Transverse colon (tissue), 4 donors: ENCODE data around the gene GOT1. TPM values are rescaled to one million over a fixed set of nuclear protein-coding genes. Genes with fewer than 3 reads are reported as not detected.

Experiments
- DNase-seq: peaks from one replicate; pipeline ENCODE4 v3.0.0-alpha.2; 2019
- H3K27ac ChIP-seq, 4 donors: fragments of 200-600 bp; sonication (generic); 2 replicates each; pipeline ENCODE4 v1.5.1; 2016 to 2018; ENCODE audit warnings: inconsistent platforms in 4 of 4
- H3K27me3 ChIP-seq: fragments of 200-600 bp; sonication (generic); 2 replicates; pipeline ENCODE4 v1.5.1; 2017; ENCODE audit warnings: inconsistent platforms
- H3K36me3 ChIP-seq, 4 donors: fragments of 200-600 bp; sonication (generic); 2 replicates each; pipeline ENCODE4 v1.5.1; 2017 to 2019; ENCODE audit warnings: inconsistent platforms in 4 of 4
- H3K4me1 ChIP-seq, 4 donors: fragments of 200-600 bp; sonication (generic); 2 replicates each; pipeline ENCODE4 v1.5.1; 2017 to 2020; ENCODE audit warnings: inconsistent platforms in 4 of 4
- H3K4me3 ChIP-seq, 4 donors: fragments of 200-600 bp; sonication (generic); 1 replicate in 1 of 4; 2 replicates in 3 of 4; pipeline versions ENCODE4 v1.5.1 to v1.6.1; 2017 to 2019; ENCODE audit warnings: inconsistent platforms in 4 of 4
- H3K9me3 ChIP-seq, 2 donors: fragments of 200-600 bp; sonication (generic); 2 replicates each; pipeline ENCODE4 v1.5.1; 2017 to 2019; ENCODE audit warnings: inconsistent platforms in 2 of 2
- EP300 ChIP-seq: sonication (generic); formaldehyde crosslinking; IDR thresholded peaks from one replicate; pipeline ENCODE4 v1.6.1; 2017; ENCODE audit warnings: antibody characterized with exemption, low read depth
- POLR2A ChIP-seq: fragments of 450-650 bp; IDR thresholded peaks from one replicate; pipeline ENCODE4 v1.6.1; 2016; ENCODE audit warnings: antibody characterized with exemption, mild to moderate bottlenecking, moderate library complexity
- POLR2AphosphoS5 ChIP-seq, 3 donors: sonication (generic); formaldehyde crosslinking; IDR thresholded peaks; one replicate each; pipeline ENCODE4 v1.6.1; 2016; ENCODE audit warnings: antibody characterized with exemption in 3 of 3
- WGBS, 2 donors: methylation state at CpG; one replicate each; pipeline ENCODE4 v1.1.5; 2018; ENCODE audit warnings: low coverage in 1 of 2; 5-methylcytosine and 5-hydroxymethylcytosine counted together
- in situ Hi-C, 4 donors: fragments of 200-750 bp; cut with MboI; loops; one replicate each; pipeline versions ENCODE4 v1.15.0 to v1.15.1; 2017; ENCODE audit warnings: low sequenced_read_pairs in 3 of 4, low pct_ligation_motif_present in 1 of 4, low pct_unique_long_range_greater_than_20kb in 1 of 4
- intact Hi-C: fragments of 100-400 bp; cut with DNase I; formaldehyde crosslinking; loops from one replicate; pipeline ENCODE4 v1.15.1; 2023; ENCODE audit warnings: low total_unique reads
- total RNA-seq, 4 donors: library from RNA; depleted of rRNA; stranded (reverse); fragments of >200 nt; gene quantifications; one replicate each; pipeline ENCODE4 v1.1.0, GENCODE V29; 2016
- TF ChIP-seq, protein P1 (sequence below), 5 experiments: fragments of 200-600 bp in 3 of 5; fragments of 450-650 bp in 2 of 5; sonication (generic) in 3 of 5; IDR thresholded peaks; 1 replicate in 2 of 5; 2 replicates in 3 of 5; pipeline ENCODE4 v1.5.1; 2016 to 2017; ENCODE audit warnings: antibody characterized with exemption in 5 of 5, inconsistent platforms in 3 of 5, mild to moderate bottlenecking in 2 of 5, moderate library complexity in 1 of 5

Gene GOT1
- total RNA-seq, 4 donors from 2014 or later, result 54.5 to 94.3 (median 82.3) TPM

GRCh38 chr10:99357691-99358090 lies 72.7 kb downstream of the GOT1 start:
- H3K4me1 ChIP-seq, result no peaks in the 10 kb centered on the region
- 48% methylated on average over 3 of the region's 3 CpGs; no CpG with 5 or more reads in 1 of the 2 donors for WGBS, 2 donors
- in situ Hi-C loops, result no loop called here
- intact Hi-C loops, result no loop called here
- H3K4me3 ChIP-seq, result no peak overlapping the region
- peaks cover 9% of the 10 kb centered on the region for H3K27me3 ChIP-seq
- no peaks in the 10 kb centered on the region for H3K9me3 ChIP-seq
- no peak for DNase-seq
- H3K36me3 ChIP-seq, result no peaks in the 10 kb centered on the region
- TF ChIP-seq, protein P1, sequence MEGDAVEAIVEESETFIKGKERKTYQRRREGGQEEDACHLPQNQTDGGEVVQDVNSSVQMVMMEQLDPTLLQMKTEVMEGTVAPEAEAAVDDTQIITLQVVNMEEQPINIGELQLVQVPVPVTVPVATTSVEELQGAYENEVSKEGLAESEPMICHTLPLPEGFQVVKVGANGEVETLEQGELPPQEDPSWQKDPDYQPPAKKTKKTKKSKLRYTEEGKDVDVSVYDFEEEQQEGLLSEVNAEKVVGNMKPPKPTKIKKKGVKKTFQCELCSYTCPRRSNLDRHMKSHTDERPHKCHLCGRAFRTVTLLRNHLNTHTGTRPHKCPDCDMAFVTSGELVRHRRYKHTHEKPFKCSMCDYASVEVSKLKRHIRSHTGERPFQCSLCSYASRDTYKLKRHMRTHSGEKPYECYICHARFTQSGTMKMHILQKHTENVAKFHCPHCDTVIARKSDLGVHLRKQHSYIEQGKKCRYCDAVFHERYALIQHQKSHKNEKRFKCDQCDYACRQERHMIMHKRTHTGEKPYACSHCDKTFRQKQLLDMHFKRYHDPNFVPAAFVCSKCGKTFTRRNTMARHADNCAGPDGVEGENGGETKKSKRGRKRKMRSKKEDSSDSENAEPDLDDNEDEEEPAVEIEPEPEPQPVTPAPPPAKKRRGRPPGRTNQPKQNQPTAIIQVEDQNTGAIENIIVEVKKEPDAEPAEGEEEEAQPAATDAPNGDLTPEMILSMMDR (IDR thresholded peaks at IDR 0.05), result no peak
- TF ChIP-seq EP300 (no peak), POLR2AphosphoS5 (IDR thresholded peaks at IDR 0.05) (no peak), POLR2A (no peak)
- no peak overlapping the region for H3K27ac ChIP-seq

DNA sequence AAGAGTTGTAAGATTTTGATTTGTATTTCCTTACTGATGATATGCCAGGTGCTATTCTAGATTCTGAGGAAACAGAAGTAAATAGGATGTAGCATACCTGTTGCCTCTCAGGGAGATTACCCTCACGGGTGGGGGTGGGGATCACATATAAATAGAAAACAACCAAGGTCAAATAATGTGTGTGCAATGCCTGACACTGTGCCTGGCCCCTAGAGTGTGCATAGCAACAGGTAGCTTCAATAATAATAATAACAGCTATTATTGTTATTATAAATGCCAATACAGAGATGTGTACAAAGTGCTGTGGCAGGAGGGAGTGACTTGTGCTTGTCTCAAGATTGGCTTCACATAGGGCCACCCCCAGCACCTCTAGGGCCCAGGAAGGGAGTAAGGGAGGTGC lies 77.2 kb downstream of the GOT1 start:
- Histone ChIP-seq H3K36me3 (no peaks in the 10 kb centered on the region), H3K4me3 (no peak overlapping the region), H3K4me1 (no peaks in the 10 kb centered on the region), H3K9me3 (no peaks in the 10 kb centered on the region), H3K27me3 (peaks cover 9% of the 10 kb centered on the region), H3K27ac (no peak overlapping the region)
- in situ Hi-C loops (no loop called here), intact Hi-C loops (no loop called here)
- TF ChIP-seq, protein P1 (IDR thresholded peaks at IDR 0.05), result no peak
- no peak for TF ChIP-seq POLR2AphosphoS5 (IDR thresholded peaks at IDR 0.05)
- TF ChIP-seq EP300, result no peak
- TF ChIP-seq POLR2A, result no peak
- 50 to 81% methylated on average over 1 of the region's 1 CpG for WGBS, 2 donors
- no peak for DNase-seq

DNA sequence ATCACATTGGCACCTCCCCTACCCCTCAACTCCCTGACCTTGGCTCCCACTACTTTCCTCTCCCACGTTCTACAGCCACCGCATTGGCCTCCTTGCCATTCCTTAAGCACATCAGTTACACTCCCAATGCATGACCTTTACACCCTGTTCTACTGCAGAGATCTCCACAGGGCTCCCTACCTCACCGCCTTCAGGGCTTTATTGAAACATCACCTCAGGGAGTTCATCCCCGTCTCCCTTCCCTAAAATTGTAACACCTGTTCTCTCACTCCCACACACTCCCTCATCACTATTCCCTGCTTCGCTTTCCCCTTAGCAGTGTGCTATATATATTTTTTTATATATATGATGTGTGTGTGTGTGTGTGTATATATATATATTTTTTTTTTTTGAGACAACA lies 82.8 kb downstream of the GOT1 start:
- in situ Hi-C loops (no loop called here), intact Hi-C loops (no loop called here)
- H3K27ac ChIP-seq, result no peak overlapping the region
- no peak for DNase-seq
- no peaks in the 10 kb centered on the region for H3K9me3 ChIP-seq
- peaks cover 0 to 2% (median 0%) of the 10 kb centered on the region in 4 donors for H3K4me1 ChIP-seq
- no peaks in the 10 kb centered on the region for H3K27me3 ChIP-seq
- no peaks in the 10 kb centered on the region for H3K36me3 ChIP-seq
- no peak overlapping the region for H3K4me3 ChIP-seq
- WGBS, 2 donors, result 74 to 84% methylated on average over 5 of the region's 5 CpGs
- TF ChIP-seq POLR2A (no peak), POLR2AphosphoS5 (IDR thresholded peaks at IDR 0.05) (no peak), EP300 (no peak)
- TF ChIP-seq, protein P1 (IDR thresholded peaks at IDR 0.05), result no peak

Other genes starting within 250 kb of the GOT1 start
- 1 to 10 TPM in 2 of 4 donors, not detected in 2; 2.2 to 3.0 TPM for gene HPSE2, start 194.8 kb downstream of the GOT1 start, total RNA-seq
- gene CNNM1, start 101.3 kb downstream of the GOT1 start, total RNA-seq, result under 1 TPM in 2 of 4 donors, not detected in 2; 0.41 to 0.64 TPM
- 10 to 100 TPM in 2 of 4 donors, 1 to 10 TPM in 2; 7.0 to 11.1 (median 9.7) TPM for gene NKX2-3, start 102.3 kb upstream of the GOT1 start, total RNA-seq
- 10 to 100 TPM; 22.1 to 36.2 (median 30.1) TPM for gene SLC25A28, start 189.8 kb upstream of the GOT1 start, total RNA-seq
- 10 to 100 TPM in 1 of 4 donors, 1 to 10 TPM in 3; 4.9 to 17.3 (median 8.0) TPM for gene ENTPD7, start 228.9 kb upstream of the GOT1 start, total RNA-seq